GM12892 (cell line): ENCODE data around the gene NR0B2.

ENCODE experiments used
- POLR2A ChIP-seq: IDR thresholded peaks from 2 replicates; pipeline ENCODE4 v1.6.1; 2011; ENCODE audit warnings: low read depth, low read length, control low read depth
- POLR2AphosphoS5 ChIP-seq: IDR thresholded peaks from 2 replicates; pipeline ENCODE4 v1.6.1; 2011; ENCODE audit warnings: low read depth, low read length, control low read depth
- TAF1 ChIP-seq: IDR thresholded peaks from 2 replicates; pipeline ENCODE4 v1.6.1; 2011; ENCODE audit warnings: low read depth, mild to moderate bottlenecking, control low read depth, low read length, borderline replicate concordance

DNA sequence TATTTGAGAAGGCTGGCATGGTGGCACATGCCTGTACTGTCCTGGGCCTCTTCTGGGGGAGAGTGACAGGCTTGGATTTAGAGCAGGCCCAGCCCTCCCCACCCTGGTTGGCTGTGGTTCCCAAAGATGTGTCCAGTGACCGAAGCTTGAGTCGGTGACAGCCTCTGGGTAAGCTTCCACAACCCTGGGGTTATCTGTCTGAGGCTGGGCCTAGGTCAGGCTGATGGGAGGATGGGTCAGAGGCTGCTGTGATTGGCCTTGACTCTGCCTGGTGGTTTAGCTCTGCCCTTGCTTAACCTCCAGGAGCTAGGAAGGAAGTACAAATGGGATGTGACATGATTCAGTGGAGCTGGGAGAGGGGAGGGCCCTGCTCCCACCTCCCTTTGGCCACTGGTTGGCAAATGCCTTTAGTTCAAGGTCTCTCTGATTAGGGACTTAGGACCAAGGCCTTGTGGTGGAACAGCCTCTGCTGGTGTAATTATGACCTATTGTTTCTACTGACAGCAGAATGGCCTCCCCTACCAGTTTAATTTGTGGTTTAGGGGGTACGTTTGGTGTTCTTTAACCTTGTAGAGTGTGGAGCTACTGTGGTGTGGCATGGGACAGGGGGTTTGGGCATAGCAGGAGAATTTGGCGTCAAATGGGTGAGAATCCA is 24.4 kb upstream of the NR0B2 start:
- no peak for TF ChIP-seq POLR2A
- no peak for TF ChIP-seq TAF1
- TF ChIP-seq POLR2AphosphoS5: no peak
